Fibroblast of lung (primary cell): Measurements from ENCODE around the gene C3orf20. TPM values are rescaled to one million over a fixed set of nuclear protein-coding genes. Genes with fewer than 3 reads are reported as not detected.

Experiments used
- DNase-seq, 2 donors: peaks; one replicate each; pipeline versions ENCODE4 v3.0.0 to v3.0.0-alpha.2; 2010; ENCODE audit warnings: low read depth in 2 of 2
- H2AFZ ChIP-seq: 2 replicates; pipeline ENCODE4 v1.5.1; 2012; ENCODE audit warnings: low read length, control low read depth, inconsistent platforms
- H3K27ac ChIP-seq: 2 replicates; pipeline ENCODE4 v1.5.1; 2011; ENCODE audit warnings: low read length, control low read depth; ENCODE audit not compliant: insufficient read depth
- H3K27me3 ChIP-seq: 2 replicates; pipeline ENCODE4 v1.5.1; 2011; ENCODE audit warnings: mild to moderate bottlenecking, low read length; ENCODE audit not compliant: control insufficient read depth, insufficient read depth
- H3K36me3 ChIP-seq: 2 replicates; pipeline ENCODE4 v1.5.1; 2011; ENCODE audit warnings: low read length; ENCODE audit not compliant: control insufficient read depth, insufficient read depth
- H3K4me1 ChIP-seq: 2 replicates; pipeline ENCODE4 v1.5.1; 2011; ENCODE audit warnings: low read length; ENCODE audit not compliant: control insufficient read depth, insufficient read depth; ENCODE audit errors: extremely low read depth
- H3K4me2 ChIP-seq: 2 replicates; pipeline ENCODE4 v1.5.1; 2011; ENCODE audit warnings: low read length, control low read depth; ENCODE audit not compliant: insufficient read depth; ENCODE audit errors: extremely low read depth
- H3K4me3 ChIP-seq, 4 experiments: fragments of 200-600 bp in 1 of 4; sonication (generic) in 1 of 4; replicated peaks in 1 of 4; 2 replicates each; pipeline ENCODE4 v1.5.1; 2011 to 2016; ENCODE audit warnings: low read length in 4 of 4, low read depth in 3 of 4, mild to moderate bottlenecking in 3 of 4, control low read depth in 2 of 4, inconsistent platforms in 1 of 4, mixed read lengths in 1 of 4; ENCODE audit not compliant: insufficient read depth in 1 of 4; ENCODE audit errors: control extremely low read depth in 1 of 4
- H3K79me2 ChIP-seq: 2 replicates; pipeline ENCODE4 v1.5.1; 2012; ENCODE audit warnings: mild to moderate bottlenecking, low read length, inconsistent platforms; ENCODE audit not compliant: control insufficient read depth, insufficient read depth
- H3K9ac ChIP-seq: 2 replicates; pipeline ENCODE4 v1.5.1; 2011; ENCODE audit warnings: mild to moderate bottlenecking, low read length, control low read depth; ENCODE audit not compliant: insufficient read depth
- H3K9me3 ChIP-seq: 2 replicates; pipeline ENCODE4 v1.5.1; 2012; ENCODE audit warnings: low read depth, low read length; ENCODE audit not compliant: control insufficient read depth, insufficient read depth
- H4K20me1 ChIP-seq: 2 replicates; pipeline ENCODE4 v1.5.1; 2011; ENCODE audit warnings: low read length; ENCODE audit not compliant: control insufficient read depth, insufficient read depth; ENCODE audit errors: extremely low read depth
- CTCF ChIP-seq, 2 donors: IDR thresholded peaks in 1 of 2; conservative IDR thresholded peaks in 1 of 2; 1 replicate in 1 of 2; 2 replicates in 1 of 2; pipeline ENCODE4 v1.5.1; 2011 to 2012; ENCODE audit warnings: low read length in 2 of 2, control low read depth in 1 of 2, inconsistent platforms in 1 of 2, low read depth in 1 of 2, mild to moderate bottlenecking in 1 of 2
- EZH2 ChIP-seq: IDR thresholded peaks from 2 replicates; pipeline ENCODE4 v1.5.1; 2012; ENCODE audit warnings: low read length, control low read depth, mild to moderate bottlenecking; ENCODE audit errors: missing control alignments
- polyA plus RNA-seq, 2 donors: library from polyadenylated mRNA; depleted of rRNA in 1 of 2; stranded (reverse) in 1 of 2; unstranded in 1 of 2; fragments of >200 nt; gene quantifications; 2 replicates each; pipeline ENCODE4 v1.2.1, GENCODE V29; 2011 to 2012; ENCODE audit warnings: missing spikeins in 1 of 2
- total RNA-seq: library from RNA; depleted of rRNA; stranded (reverse); fragments of >200 nt; gene quantifications from 2 replicates; pipeline ENCODE4 v1.2.1, GENCODE V29; 2014

The C3orf20 gene
- total and polyA plus RNA-seq, 2 donors (not counting 1 experiment from before 2014, with no cell fraction given), result not detected

GRCh38 chr3:14631687-14632441 is 43.1 kb upstream of the C3orf20 start:
- Histone ChIP-seq H2AFZ (no peak overlapping the region), H3K4me3 (no peak overlapping the region), H3K4me1 (no peaks in the 10 kb centered on the region), H3K9ac (no peak overlapping the region), H4K20me1 (no peaks in the 10 kb centered on the region), H3K27ac (no peak overlapping the region), H3K36me3 (no peaks in the 10 kb centered on the region), H3K4me2 (no peak overlapping the region), H3K9me3 (no peaks in the 10 kb centered on the region), H3K79me2 (no peaks in the 10 kb centered on the region), H3K27me3 (no peaks in the 10 kb centered on the region)
- no peak for DNase-seq
- no peak for TF ChIP-seq CTCF (conservative IDR thresholded peaks at IDR 0.05 in 1 of 2, IDR thresholded peaks at IDR 0.05 in 1 of 2; ENCODE audit: low read depth in 1 of 2, low read length in 2 of 2)
- TF ChIP-seq EZH2, result no peak

GRCh38 chr3:14632442-14632930 is 42.5 kb upstream of the C3orf20 start:
- Histone ChIP-seq H3K4me3 (no peak overlapping the region), H3K27ac (no peak overlapping the region), H3K9ac (no peak overlapping the region), H3K27me3 (no peaks in the 10 kb centered on the region), H3K36me3 (no peaks in the 10 kb centered on the region), H3K4me1 (no peaks in the 10 kb centered on the region), H4K20me1 (no peaks in the 10 kb centered on the region), H3K79me2 (no peaks in the 10 kb centered on the region), H3K9me3 (no peaks in the 10 kb centered on the region), H3K4me2 (no peak overlapping the region), H2AFZ (no peak overlapping the region)
- no peak for DNase-seq
- no peak for TF ChIP-seq CTCF (conservative IDR thresholded peaks at IDR 0.05 in 1 of 2, IDR thresholded peaks at IDR 0.05 in 1 of 2; ENCODE audit: low read depth in 1 of 2, low read length in 2 of 2)
- no peak for TF ChIP-seq EZH2

GRCh38 chr3:14633417-14633816 is 41.5 kb upstream of the C3orf20 start:
- Histone ChIP-seq H3K27ac (no peak overlapping the region), H3K79me2 (no peaks in the 10 kb centered on the region), H3K9me3 (no peaks in the 10 kb centered on the region), H3K4me2 (no peak overlapping the region), H3K36me3 (no peaks in the 10 kb centered on the region), H3K9ac (no peak overlapping the region), H4K20me1 (no peaks in the 10 kb centered on the region), H3K4me1 (no peaks in the 10 kb centered on the region), H3K4me3 (no peak overlapping the region), H3K27me3 (no peaks in the 10 kb centered on the region), H2AFZ (no peak overlapping the region)
- no peak for DNase-seq
- TF ChIP-seq EZH2, result no peak
- no peak for TF ChIP-seq CTCF (conservative IDR thresholded peaks at IDR 0.05 in 1 of 2, IDR thresholded peaks at IDR 0.05 in 1 of 2; ENCODE audit: low read depth in 1 of 2, low read length in 2 of 2)
